BLaER1 (cell line): Measurements from ENCODE around the gene HPCAL4.

Source experiments
- H3K27ac ChIP-seq: shearing (Covaris generic); formaldehyde crosslinking; 2 replicates; pipeline ENCODE4 v1.8.1; 2022
- H3K27me3 ChIP-seq: shearing (Covaris generic); formaldehyde crosslinking; 2 replicates; pipeline ENCODE4 v1.8.1; 2022
- H3K36me3 ChIP-seq: shearing (Covaris generic); formaldehyde crosslinking; 2 replicates; pipeline ENCODE4 v1.8.1; 2022
- H3K4me1 ChIP-seq: shearing (Covaris generic); formaldehyde crosslinking; 2 replicates; pipeline ENCODE4 v1.8.1; 2022
- H3K4me2 ChIP-seq: shearing (Covaris generic); formaldehyde crosslinking; 2 replicates; pipeline ENCODE4 v1.8.1; 2022
- H3K4me3 ChIP-seq: shearing (Covaris generic); formaldehyde crosslinking; 2 replicates; pipeline ENCODE4 v1.8.1; 2022
- H3K9ac ChIP-seq: shearing (Covaris generic); formaldehyde crosslinking; 2 replicates; pipeline ENCODE4 v1.8.1; 2022
- H3K9me3 ChIP-seq: shearing (Covaris generic); formaldehyde crosslinking; 2 replicates; pipeline ENCODE4 v1.8.1; 2022
- H4K20me1 ChIP-seq: shearing (Covaris generic); formaldehyde crosslinking; 2 replicates; pipeline ENCODE4 v1.8.1; 2022
- Cebpa-rat ChIP-seq: shearing (Covaris generic); IDR thresholded peaks from 2 replicates; pipeline ENCODE4 v1.8.1; 2022

HPCAL4 gene

DNA sequence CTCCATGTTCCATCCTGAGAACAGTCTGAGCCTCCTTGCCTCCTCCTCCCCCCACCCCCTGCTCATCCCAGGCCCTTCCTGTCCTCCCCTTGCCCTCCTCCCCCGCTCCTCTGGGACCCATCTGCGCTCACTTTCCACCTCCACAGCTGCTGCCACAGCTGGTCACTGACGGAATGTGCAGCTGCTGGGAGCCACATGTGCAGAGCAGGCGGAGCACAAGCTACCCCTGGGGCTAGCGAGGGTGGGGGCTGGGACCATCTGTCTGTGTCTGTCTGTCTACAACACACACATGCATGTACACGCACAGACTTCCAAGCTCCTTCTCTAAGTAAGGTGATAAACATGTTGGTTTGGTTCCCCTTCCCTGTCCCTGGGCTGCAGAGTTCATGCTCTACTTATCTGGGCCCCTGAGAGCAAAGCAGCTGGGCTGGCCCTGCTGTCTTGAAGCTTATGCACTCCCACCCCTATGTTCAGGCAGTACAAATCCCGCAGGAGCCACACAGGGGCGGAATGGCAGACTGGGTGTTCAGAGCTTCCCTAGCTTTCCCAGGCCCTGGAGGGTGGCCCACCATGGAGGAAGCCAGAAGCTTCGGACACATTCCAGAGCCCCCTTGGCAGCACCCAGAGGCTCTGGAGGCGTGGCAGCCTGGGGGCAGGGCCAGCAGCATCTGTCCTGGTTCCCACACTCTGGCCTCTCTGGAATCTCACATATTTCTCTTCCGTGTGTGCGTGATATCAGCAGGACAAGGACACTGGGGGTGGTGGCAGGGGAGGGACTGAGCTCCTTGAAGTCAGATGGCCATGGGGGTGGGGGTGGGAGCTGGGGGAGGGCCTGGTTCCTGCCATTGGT is 44.8 kb downstream of the HPCAL4 start:
- Histone ChIP-seq H4K20me1 (no peaks in the 10 kb centered on the region), H3K4me2 (peak overlapping the region; percentile 83), H3K9me3 (no peaks in the 10 kb centered on the region), H3K4me3 (no peak overlapping the region), H3K27ac (peak overlapping the region; percentile 81), H3K9ac (peak overlapping the region; percentile 41; the same call in 1 of the 2 replicates), H3K36me3 (no peaks in the 10 kb centered on the region), H3K4me1 (peaks cover 66% of the 10 kb centered on the region), H3K27me3 (no peaks in the 10 kb centered on the region)
- TF ChIP-seq Cebpa-rat: no peak

DNA sequence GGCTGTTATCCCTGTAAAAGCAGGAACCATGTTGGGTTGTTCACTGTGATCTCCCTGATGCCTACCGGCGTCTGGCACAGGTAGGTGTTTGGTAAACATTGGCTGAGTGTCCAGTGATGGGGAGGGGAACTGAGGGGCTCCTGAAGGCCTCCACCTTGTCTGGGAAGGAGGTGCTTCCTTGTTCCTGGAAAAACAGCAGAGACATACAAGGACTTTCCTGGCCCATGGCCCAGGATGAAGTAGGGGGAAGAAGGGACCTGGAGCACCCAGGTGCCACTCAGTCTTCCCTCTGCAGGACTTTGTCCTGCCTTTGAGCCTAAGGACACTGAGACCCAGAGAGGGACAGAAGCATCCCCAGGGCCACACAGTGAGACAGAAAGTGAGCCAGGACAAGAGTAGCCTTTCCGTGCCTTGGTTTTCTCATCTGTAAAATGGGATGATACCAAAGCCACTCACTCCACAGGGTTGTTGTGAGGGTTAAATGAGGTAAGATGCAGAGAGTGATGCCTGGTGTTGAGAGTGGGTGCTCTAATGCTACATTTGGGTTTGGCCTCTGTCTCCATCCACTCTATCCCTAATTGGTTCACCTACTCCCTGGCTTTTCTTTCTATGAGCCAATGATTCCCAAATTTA is 45.7 kb downstream of the HPCAL4 start:
- TF ChIP-seq Cebpa-rat: no peak
- no peaks in the 10 kb centered on the region for H4K20me1 ChIP-seq
- H3K4me3 ChIP-seq: no peak overlapping the region
- H3K4me2 ChIP-seq: peak overlapping the region; percentile 83
- H3K27ac ChIP-seq: peak overlapping the region; percentile 52
- H3K9me3 ChIP-seq: no peaks in the 10 kb centered on the region
- no peaks in the 10 kb centered on the region for H3K36me3 ChIP-seq
- H3K9ac ChIP-seq: no peak overlapping the region
- H3K4me1 ChIP-seq: peaks cover 68% of the 10 kb centered on the region
- H3K27me3 ChIP-seq: no peaks in the 10 kb centered on the region

DNA sequence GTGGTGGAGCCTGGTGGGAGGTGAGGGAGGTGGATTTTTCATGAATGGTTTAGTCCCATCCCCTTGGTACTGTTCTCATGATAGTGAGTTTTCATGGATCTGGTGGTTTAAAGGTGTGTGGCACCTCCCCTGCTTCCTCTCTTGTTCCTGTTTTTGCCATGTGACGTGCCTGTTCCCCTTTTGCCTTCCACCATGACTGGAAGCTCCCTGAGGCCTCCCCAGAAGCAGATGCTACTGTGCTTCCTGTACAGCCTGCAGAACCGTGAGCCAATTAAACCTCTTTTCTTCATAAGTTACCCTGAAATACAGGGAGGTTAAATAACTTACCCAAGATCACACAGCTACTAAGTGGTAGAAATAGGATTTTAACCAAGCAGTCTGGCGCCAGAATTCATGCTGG is 47.5 kb downstream of the HPCAL4 start:
- Histone ChIP-seq H4K20me1 (no peaks in the 10 kb centered on the region), H3K27ac (no peak overlapping the region; the same call in 1 of the 2 replicates), H3K9me3 (no peaks in the 10 kb centered on the region), H3K4me3 (no peak overlapping the region), H3K27me3 (no peaks in the 10 kb centered on the region), H3K9ac (no peak overlapping the region), H3K4me1 (peaks cover 80% of the 10 kb centered on the region), H3K36me3 (no peaks in the 10 kb centered on the region), H3K4me2 (no peak overlapping the region)
- TF ChIP-seq Cebpa-rat: no peak

- Histone ChIP-seq H3K27ac (peak overlapping the region; percentile 25), H3K4me1 (peaks cover 80% of the 10 kb centered on the region), H3K27me3 (no peaks in the 10 kb centered on the region), H4K20me1 (no peaks in the 10 kb centered on the region), H3K4me2 (peak overlapping the region; percentile 74), H3K4me3 (no peak overlapping the region), H3K36me3 (no peaks in the 10 kb centered on the region), H3K9ac (no peak overlapping the region), H3K9me3 (no peaks in the 10 kb centered on the region)
- no peak for TF ChIP-seq Cebpa-rat
These were observed 48.4 kb downstream of the HPCAL4 start for GRCh38 chr1:39642796-39643195.

DNA sequence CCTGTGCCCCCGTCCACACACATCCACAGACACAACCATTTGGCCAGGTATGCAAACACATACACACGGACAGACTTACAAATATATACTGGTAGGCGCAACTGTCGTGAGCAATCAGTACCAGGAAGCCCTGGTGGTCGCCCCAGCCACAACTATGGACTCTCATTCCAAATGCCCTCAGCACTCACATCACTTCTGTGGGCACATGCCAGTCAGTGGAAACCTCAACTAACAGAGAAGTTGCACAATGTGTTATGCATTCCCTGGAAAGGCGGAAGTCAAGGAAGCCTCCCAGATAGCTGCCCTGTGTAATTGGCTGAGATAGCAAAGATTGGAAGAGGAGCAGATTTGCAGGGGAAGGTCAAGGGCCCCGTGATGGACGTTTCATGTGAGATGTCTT is 50.4 kb downstream of the HPCAL4 start:
- Histone ChIP-seq H3K9ac (no peak overlapping the region), H3K4me1 (peaks cover 80% of the 10 kb centered on the region), H3K4me2 (no peak overlapping the region), H3K27ac (no peak overlapping the region), H3K9me3 (no peaks in the 10 kb centered on the region), H3K27me3 (no peaks in the 10 kb centered on the region), H4K20me1 (no peaks in the 10 kb centered on the region), H3K36me3 (no peaks in the 10 kb centered on the region), H3K4me3 (no peak overlapping the region)
- no peak for TF ChIP-seq Cebpa-rat

- peak within 1 kb of the TSS; percentile 80 for H3K9ac ChIP-seq
- peak within 1 kb of the TSS; percentile 80 for H3K4me3 ChIP-seq
- H3K9me3 ChIP-seq: no peaks in the 10 kb centered on the region
- no peaks in the 10 kb centered on the region for H3K27me3 ChIP-seq
- peak within 1 kb of the TSS; percentile 73 for H3K27ac ChIP-seq
- TF ChIP-seq Cebpa-rat: no peak
- H4K20me1 ChIP-seq: no peaks in the 10 kb centered on the region
- no peaks in the 10 kb centered on the region for H3K36me3 ChIP-seq
- H3K4me1 ChIP-seq: peaks cover 80% of the 10 kb centered on the region
- H3K4me2 ChIP-seq: peak within 1 kb of the TSS; percentile 94
These were observed 51.7 kb downstream of the HPCAL4 start, which contains the start of gene HEYL for GRCh38 chr1:39639305-39640130. Gene HEYL (minus strand): TSS chr1:39639643. CDS start chr1:39639625, 18 bp downstream.

DNA sequence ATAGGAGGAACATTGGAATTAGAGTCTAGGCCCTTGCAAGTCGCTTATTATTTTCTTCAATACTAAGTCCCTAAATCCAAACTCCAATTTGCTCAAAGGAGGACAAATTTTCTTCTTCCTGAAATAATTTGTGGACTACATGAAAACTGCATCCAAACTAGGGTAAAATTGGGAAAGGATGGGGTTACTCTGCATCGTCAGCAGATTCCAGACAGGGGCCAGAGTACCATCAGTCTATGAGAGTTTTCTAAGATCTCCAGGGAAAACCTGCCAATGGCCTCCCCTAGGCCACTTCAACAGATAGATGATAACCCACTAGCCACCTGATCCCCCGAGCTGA is 52.3 kb downstream of the HPCAL4 start:
- Histone ChIP-seq H4K20me1 (no peaks in the 10 kb centered on the region), H3K36me3 (no peaks in the 10 kb centered on the region), H3K4me1 (peaks cover 80% of the 10 kb centered on the region), H3K9ac (peak overlapping the region; percentile 80), H3K27me3 (no peaks in the 10 kb centered on the region), H3K4me2 (peak overlapping the region; percentile 94), H3K9me3 (no peaks in the 10 kb centered on the region), H3K4me3 (peak overlapping the region; percentile 80), H3K27ac (peak overlapping the region; percentile 73)
- TF ChIP-seq Cebpa-rat: no peak

DNA sequence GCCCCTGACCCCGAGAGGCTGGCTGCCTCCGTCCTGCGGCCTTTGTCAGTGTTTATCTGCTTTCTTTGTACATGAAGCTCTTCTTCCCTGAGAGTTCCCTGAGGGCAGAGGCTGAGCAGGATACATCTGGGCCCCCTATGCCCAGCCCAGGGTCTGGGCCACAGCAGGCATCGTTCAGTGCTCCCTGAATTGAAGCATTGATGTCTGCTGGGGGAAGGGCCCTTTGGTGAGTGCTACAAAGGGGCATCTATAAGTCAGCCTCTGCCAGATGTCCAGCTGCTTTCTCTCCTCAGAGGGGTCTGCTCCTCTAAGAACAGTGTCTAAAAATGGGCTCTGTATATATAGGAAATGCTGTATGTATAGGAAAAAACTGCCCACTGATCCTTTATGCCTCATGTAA is 53.9 kb downstream of the HPCAL4 start:
- H3K4me1 ChIP-seq: peaks cover 80% of the 10 kb centered on the region
- H3K4me3 ChIP-seq: peak overlapping the region; percentile 11; the same call in 1 of the 2 replicates
- H3K27me3 ChIP-seq: no peaks in the 10 kb centered on the region
- no peaks in the 10 kb centered on the region for H3K9me3 ChIP-seq
- no peak for TF ChIP-seq Cebpa-rat
- H3K9ac ChIP-seq: peak overlapping the region; percentile 38; the same call in 1 of the 2 replicates
- peak overlapping the region; percentile 94 for H3K4me2 ChIP-seq
- H3K27ac ChIP-seq: peak overlapping the region; percentile 41
- peaks cover 4% of the 10 kb centered on the region; the same call in 1 of the 2 replicates for H3K36me3 ChIP-seq
- no peaks in the 10 kb centered on the region for H4K20me1 ChIP-seq

DNA sequence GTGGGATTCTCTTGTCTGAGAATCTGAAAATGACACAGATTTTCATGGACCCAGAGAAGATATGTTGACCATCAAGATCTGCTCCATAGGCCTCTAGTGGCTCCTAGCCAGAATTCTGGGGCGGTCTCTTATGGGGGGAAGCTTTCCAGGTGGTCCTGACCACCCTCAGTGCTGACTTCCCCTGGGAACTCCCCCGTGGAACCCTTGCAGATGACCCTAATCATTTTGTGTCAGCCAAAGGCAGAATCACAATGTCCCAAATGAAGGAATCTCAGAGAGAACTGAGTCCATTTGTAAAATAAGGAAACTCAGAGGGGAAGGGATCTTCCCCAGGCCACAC is 55.4 kb downstream of the HPCAL4 start:
- Histone ChIP-seq H3K4me3 (no peak overlapping the region), H3K27me3 (no peaks in the 10 kb centered on the region), H3K4me1 (peaks cover 92% of the 10 kb centered on the region), H3K36me3 (peaks cover 19% of the 10 kb centered on the region), H3K9me3 (no peaks in the 10 kb centered on the region), H3K9ac (no peak overlapping the region), H3K27ac (no peak overlapping the region; the same call in 1 of the 2 replicates), H3K4me2 (peak overlapping the region; percentile 53), H4K20me1 (no peaks in the 10 kb centered on the region)
- no peak for TF ChIP-seq Cebpa-rat
